Raji (cell line): ENCODE data around the gene MRPS10.

Experiments used
- POLR2A ChIP-seq: IDR thresholded peaks from 2 replicates; pipeline ENCODE4 v1.6.1; 2011; ENCODE audit warnings: low read depth, low read length, control low read depth; ENCODE audit not compliant: insufficient read depth

Gene MRPS10

GRCh38 chr6:42168650-42169049 is 49.0 kb downstream of the MRPS10 start:
- TF ChIP-seq POLR2A: no peak

DNA sequence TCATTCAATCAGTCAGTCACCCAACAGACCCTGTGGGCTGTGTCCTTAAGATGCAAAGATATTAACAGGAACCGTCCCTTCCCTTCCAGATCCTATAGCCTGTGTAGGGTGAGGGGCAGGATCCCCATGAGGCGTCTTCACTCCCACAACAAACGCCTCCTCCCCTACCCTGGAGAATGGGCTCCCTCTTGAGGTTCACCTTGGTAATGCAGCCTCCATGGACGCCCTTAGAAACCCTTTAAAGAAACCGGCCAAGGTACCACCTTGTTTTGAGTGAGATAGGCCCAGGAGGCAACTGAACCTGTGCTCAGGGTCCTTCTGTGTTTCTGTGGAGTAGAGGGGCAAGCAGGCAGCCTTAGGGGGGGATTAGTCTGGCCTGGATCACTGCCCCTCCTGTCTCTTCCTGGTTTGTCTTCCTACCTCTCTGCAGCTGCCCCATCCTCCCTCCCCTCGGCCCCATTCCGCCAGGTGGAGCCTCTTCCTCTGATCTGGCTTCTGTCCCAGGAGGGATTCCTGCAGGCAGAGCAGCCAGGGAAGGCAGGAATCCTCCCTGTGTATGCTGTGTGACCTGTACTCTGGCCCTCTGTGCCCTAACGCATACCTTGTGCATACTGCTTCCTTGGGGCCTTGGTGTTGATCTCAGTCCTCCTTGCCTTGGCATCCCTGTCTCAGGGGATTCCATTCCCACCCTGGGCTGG is 51.1 kb downstream of the MRPS10 start:
- TF ChIP-seq POLR2A: no peak

GRCh38 chr6:42165016-42165415 is 52.6 kb downstream of the MRPS10 start:
- no peak for TF ChIP-seq POLR2A

DNA sequence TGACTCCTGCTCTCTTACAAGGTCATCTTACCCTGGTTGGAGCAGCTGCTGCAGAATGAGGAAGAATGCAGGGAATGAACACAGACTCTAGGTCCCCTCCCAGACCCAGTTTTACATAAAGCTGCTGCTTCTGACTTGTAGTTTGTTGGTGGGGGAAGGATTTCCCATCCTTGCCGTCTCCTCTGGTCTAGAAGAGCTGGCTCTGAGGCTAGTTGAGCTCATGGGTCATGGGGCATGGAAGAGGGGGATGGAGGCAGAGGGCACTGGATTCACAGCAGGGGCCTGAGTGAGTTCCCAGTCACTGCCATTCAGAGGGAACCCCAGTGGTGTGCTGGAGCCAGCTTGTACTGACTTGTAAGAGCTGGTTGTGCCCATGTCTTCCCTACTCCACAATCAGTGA is 53.7 kb downstream of the MRPS10 start:
- no peak for TF ChIP-seq POLR2A

DNA sequence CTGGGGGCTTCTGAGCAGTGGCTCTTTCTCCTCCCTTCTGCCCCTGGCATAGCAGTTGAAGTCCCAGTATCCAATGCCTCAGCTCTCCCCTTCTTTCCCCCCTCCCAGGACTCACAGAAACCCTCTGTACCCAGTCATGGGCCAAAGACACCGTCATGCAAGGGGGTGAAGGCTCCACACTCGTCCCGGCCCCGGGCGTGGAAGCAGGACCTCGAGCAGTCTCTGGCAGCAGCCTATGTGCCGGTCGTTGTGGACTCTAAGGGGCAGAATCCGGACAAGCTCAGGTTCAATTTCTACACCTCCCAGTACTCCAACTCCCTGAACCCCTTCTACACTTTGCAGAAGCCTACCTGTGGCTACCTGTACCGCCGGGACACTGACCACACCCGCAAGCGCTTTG is 54.8 kb downstream of the MRPS10 start:
- no peak for TF ChIP-seq POLR2A

DNA sequence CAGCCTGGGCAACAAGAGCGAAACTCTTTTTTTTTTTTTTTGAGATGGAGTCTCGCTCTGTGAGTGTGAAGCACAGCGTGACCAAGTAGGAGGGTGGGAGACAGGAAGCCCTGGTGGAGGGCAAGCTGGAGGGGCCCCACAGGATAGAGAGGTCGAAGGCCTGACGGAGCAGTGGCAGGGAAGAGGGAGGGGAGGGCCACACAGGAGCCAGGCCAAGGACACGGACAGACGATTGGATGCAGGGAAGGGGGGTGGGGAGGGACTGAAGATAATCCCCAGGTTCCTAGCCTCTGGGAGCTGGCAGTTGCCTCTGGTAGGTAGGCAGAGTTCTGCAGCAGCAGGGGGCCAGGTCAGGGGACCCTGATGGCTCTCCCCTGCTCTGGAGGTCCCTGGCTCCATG is 55.3 kb downstream of the MRPS10 start:
- TF ChIP-seq POLR2A: no peak

DNA sequence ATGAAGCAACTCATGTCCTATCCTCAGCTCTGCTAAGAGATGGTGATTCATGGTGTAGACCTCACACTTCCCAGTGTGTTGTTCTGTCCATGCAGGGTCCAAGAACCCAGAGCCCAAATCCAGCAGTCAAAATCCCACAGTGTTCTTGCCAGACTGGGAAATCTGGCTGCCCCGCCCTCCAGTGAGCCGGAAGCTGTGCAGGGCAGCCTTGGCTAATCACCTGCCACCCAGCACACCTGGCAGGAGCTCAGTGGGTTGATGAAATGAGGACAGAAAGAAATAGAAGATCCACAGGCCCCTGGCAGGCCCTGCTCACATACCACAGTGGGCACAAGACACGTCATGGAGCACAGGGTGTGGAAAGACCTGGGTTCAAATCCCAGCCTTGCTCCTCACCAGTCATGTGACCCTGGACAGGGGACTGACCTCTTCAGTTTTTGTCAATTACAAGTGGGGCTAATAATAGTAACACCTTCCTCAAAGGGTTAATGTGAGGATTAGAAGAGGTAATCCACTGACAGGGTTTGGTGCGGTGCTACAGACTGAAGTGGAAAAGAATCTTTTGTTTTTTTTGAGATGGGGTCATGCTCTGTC is 58.1 kb downstream of the MRPS10 start:
- no peak for TF ChIP-seq POLR2A

GRCh38 chr6:42158631-42159030 is 59.0 kb downstream of the MRPS10 start:
- no peak for TF ChIP-seq POLR2A

GRCh38 chr6:42158011-42158410 is 59.6 kb downstream of the MRPS10 start:
- no peak for TF ChIP-seq POLR2A
